SH-SY5Y (cell line): Measurements from ENCODE around the gene CCS.

ENCODE experiments used
- GATA2 ChIP-seq: IDR thresholded peaks from 2 replicates; pipeline ENCODE4 v1.6.1; 2011; ENCODE audit warnings: mild to moderate bottlenecking, low read depth, low read length
- GATA3 ChIP-seq: IDR thresholded peaks from 2 replicates; pipeline ENCODE4 v1.6.1; 2011; ENCODE audit warnings: low read depth, mild to moderate bottlenecking, low read length, moderate library complexity

DNA sequence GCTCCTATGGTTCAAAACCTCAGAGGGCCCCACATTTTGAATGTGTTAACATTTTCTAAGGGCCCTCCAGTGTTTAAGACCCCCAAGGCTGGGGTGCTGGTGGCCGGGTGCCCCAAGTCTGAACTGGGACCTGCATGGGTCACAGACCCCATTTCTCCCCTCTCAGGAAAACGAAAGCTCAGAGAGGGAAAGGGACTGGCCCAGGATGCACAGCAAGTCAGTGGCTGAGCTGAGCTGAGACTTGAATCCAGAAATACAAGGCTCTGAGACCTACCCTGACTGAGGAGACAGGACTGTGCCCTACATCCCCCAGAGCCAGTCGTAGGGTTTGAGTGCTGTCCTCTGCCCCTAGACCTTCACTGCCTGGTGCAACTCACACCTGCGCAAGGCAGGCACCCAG lies 42.1 kb upstream of the CCS start:
- TF ChIP-seq GATA3, result no peak
- no peak for TF ChIP-seq GATA2
